ENCODE data around the gene MMAB. TPM values are rescaled to one million over a fixed set of nuclear protein-coding genes. Genes with fewer than 3 reads are reported as not detected.

MMAB gene
- polyA plus RNA-seq, 2 of the 4 experiments (the other 2 are of a cell fraction) = 26.1 to 36.8 TPM

GRCh38 chr12:109587921-109588320 is 14.6 kb upstream of the MMAB start:
- Histone ChIP-seq H3K9me3 (no peaks in the 10 kb centered on the region), H3K27ac (no peak overlapping the region), H3K4me2 (no peak overlapping the region), H3K4me3 (no peak overlapping the region), H3K4me1 (peaks cover 9% of the 10 kb centered on the region; the same call in 2 of the 3 replicates)
- WGBS (ENCODE audit: missing lambda C conversion rate) = 95% methylated on average over 18 of the region's 18 CpGs
- FAIRE-seq (no peak), ATAC-seq (no peak), DNase-seq (ENCODE audit: low read depth in 1 of 2, low spot score in 1 of 2) (no peak)
- TF ChIP-seq TFCP2L1 (CRISPR knock-in tag; IDR thresholded peaks at IDR 0.05) = no peak
- TF ChIP-seq ZSCAN20 (CRISPR knock-in tag; IDR thresholded peaks at IDR 0.05) = no peak
- no peak for TF ChIP-seq BCL3 (IDR thresholded peaks at IDR 0.05)
- TF ChIP-seq POLR2A (IDR thresholded peaks at IDR 0.05; ENCODE audit: low read length) = no peak
- TF ChIP-seq POLR2AphosphoS2 (conservative IDR thresholded peaks at IDR 0.05; ENCODE audit: low read length) = no peak
- TF ChIP-seq, protein P1, sequence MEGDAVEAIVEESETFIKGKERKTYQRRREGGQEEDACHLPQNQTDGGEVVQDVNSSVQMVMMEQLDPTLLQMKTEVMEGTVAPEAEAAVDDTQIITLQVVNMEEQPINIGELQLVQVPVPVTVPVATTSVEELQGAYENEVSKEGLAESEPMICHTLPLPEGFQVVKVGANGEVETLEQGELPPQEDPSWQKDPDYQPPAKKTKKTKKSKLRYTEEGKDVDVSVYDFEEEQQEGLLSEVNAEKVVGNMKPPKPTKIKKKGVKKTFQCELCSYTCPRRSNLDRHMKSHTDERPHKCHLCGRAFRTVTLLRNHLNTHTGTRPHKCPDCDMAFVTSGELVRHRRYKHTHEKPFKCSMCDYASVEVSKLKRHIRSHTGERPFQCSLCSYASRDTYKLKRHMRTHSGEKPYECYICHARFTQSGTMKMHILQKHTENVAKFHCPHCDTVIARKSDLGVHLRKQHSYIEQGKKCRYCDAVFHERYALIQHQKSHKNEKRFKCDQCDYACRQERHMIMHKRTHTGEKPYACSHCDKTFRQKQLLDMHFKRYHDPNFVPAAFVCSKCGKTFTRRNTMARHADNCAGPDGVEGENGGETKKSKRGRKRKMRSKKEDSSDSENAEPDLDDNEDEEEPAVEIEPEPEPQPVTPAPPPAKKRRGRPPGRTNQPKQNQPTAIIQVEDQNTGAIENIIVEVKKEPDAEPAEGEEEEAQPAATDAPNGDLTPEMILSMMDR (IDR thresholded peaks at IDR 0.05) = no peak
- no peak for TF ChIP-seq CEBPB (IDR thresholded peaks at IDR 0.05)
- TF ChIP-seq TP53 (CRISPR knock-in tag; IDR thresholded peaks at IDR 0.05) = no peak
- no peak for TF ChIP-seq RAD21 (conservative IDR thresholded peaks at IDR 0.05 in 1 of 2, IDR thresholded peaks at IDR 0.05 in 1 of 2)
- TF ChIP-seq ESRRA (IDR thresholded peaks at IDR 0.05; ENCODE audit: borderline replicate concordance, low read length) = no peak
- TF ChIP-seq FOSB (CRISPR knock-in tag; IDR thresholded peaks at IDR 0.05) = no peak
- no peak for TF ChIP-seq MAX (IDR thresholded peaks at IDR 0.05)
- TF ChIP-seq CBX2 (IDR thresholded peaks at IDR 0.05; ENCODE audit: borderline replicate concordance, low read depth) = no peak
- no peak for TF ChIP-seq BHLHE40 (IDR thresholded peaks at IDR 0.05; ENCODE audit: low read depth, low read length)
- no peak for TF ChIP-seq RNF2 (IDR thresholded peaks at IDR 0.05; ENCODE audit: borderline replicate concordance, low read depth)
- no peak for TF ChIP-seq CHD2 (IDR thresholded peaks at IDR 0.05; ENCODE audit: low read length, partially characterized antibody)
- ChIA-PET CTCF (interaction anchor here (0.6 to 10.5 kb wide), 4 partner anchors 8 to 187 kb away, joined by 3 to 123 read pairs (median 4); no protein-coding TSS in a partner anchor), POLR2A (no interaction called here)

GRCh38 chr12:109586385-109587296 is 13.3 kb upstream of the MMAB start:
- no peaks in the 10 kb centered on the region for H3K9me3 ChIP-seq
- ChIA-PET CTCF (interaction anchor here (0.5 to 10.5 kb wide), 6 partner anchors 9 to 566 kb away, joined by 3 to 123 read pairs (median 6); partner anchors contain the start of gene SVOP), POLR2A (interaction anchor here (1.5 kb wide), 1 partner anchor 13 kb away, joined by 3 read pairs; the partner anchor contains the start of genes MMAB and MVK)
- FAIRE-seq (no peak), ATAC-seq (peak in 1 of 2 experiments; percentile 32; a peak in 3 of 6 replicates), DNase-seq (ENCODE audit: low read depth in 1 of 2, low spot score in 1 of 2) (peak in 1 of 2 experiments; percentile 45)
- H3K4me1 ChIP-seq = peaks cover 9% of the 10 kb centered on the region; the same call in 2 of the 3 replicates
- 66% methylated on average over 10 of the region's 10 CpGs for WGBS (ENCODE audit: missing lambda C conversion rate)
- H3K4me2 ChIP-seq = peak overlapping the region; percentile 0; the same call in 1 of the 3 replicates
- no peak for TF ChIP-seq HOXB5 (CRISPR knock-in tag; IDR thresholded peaks at IDR 0.05)
- no peak for TF ChIP-seq FOSB (CRISPR knock-in tag; IDR thresholded peaks at IDR 0.05)
- no peak for TF ChIP-seq RFX5 (IDR thresholded peaks at IDR 0.05)
- H3K4me3 ChIP-seq = no peak overlapping the region
- H3K27ac ChIP-seq = no peak overlapping the region

DNA sequence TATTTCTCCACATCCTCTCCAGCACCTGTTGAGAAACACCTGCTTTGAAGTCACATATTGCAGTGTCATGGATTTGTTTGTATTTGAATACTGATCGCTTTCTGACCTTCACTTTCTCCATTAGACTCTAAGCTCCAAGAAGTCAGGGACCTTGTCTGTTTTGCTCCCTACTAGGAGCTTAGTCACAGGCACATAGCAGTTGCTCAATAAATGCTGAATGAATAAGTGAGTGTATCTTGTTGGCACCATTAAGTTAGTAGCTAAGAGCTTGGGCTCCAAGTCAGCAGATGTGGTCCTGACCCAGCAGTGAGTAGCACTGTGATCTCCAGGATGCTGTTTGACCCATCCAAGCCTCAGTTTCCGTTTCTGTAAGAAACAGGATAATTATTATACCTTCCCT is 10.4 kb upstream of the MMAB start:
- FAIRE-seq = no peak
- ATAC-seq = no peak
- Histone ChIP-seq H3K4me3 (no peak overlapping the region), H3K9me3 (no peaks in the 10 kb centered on the region), H3K27ac (no peak overlapping the region), H3K4me2 (no peak overlapping the region), H3K4me1 (peaks cover 9% of the 10 kb centered on the region; the same call in 2 of the 3 replicates)
- DNase-seq (ENCODE audit: low read depth in 1 of 2, low spot score in 1 of 2) = no peak
- ChIA-PET CTCF (interaction anchor here (10.5 kb wide), 1 partner anchor 13 kb away, joined by 123 read pairs; no protein-coding TSS in a partner anchor), POLR2A (no interaction called here)
- TF ChIP-seq HEYL (CRISPR knock-in tag; IDR thresholded peaks at IDR 0.05) (no peak), MAFK (IDR thresholded peaks at IDR 0.05; ENCODE audit: partially characterized antibody) (peak; percentile 36), FOXS1 (CRISPR knock-in tag; IDR thresholded peaks at IDR 0.05) (no peak), ESRRA (IDR thresholded peaks at IDR 0.05; ENCODE audit: borderline replicate concordance, low read length) (no peak), JUN (IDR thresholded peaks at IDR 0.05) (no peak), FOSB (CRISPR knock-in tag; IDR thresholded peaks at IDR 0.05) (no peak), ELK1 (IDR thresholded peaks at IDR 0.05; ENCODE audit: low read depth, low read length) (no peak), TP53 (CRISPR knock-in tag; IDR thresholded peaks at IDR 0.05) (no peak)
- 78% methylated on average over 2 of the region's 2 CpGs for WGBS (ENCODE audit: missing lambda C conversion rate)
